HepG2 (cell line): Measurements from ENCODE around the gene FER1L5. TPM values are rescaled to one million over a fixed set of nuclear protein-coding genes. Genes with fewer than 3 reads are reported as not detected.
A peak's percentile ranks its signal among the peaks of the same experiment; 100 is the strongest.

ENCODE experiments used
- AGO2 ChIP-seq: fragments of 200-400 bp; formaldehyde crosslinking; optimal IDR thresholded peaks from 2 replicates; pipeline ENCODE3; 2017; ENCODE audit warnings: mild to moderate bottlenecking, low read depth, low read length, moderate library complexity
- CCAR2 ChIP-seq: fragments of 200-400 bp; formaldehyde crosslinking; optimal IDR thresholded peaks from 2 replicates; pipeline ENCODE3; 2018; ENCODE audit warnings: low read depth, mild to moderate bottlenecking, low read length, moderate library complexity
- CHCHD3 ChIP-seq: sonication (generic); formaldehyde crosslinking; IDR thresholded peaks from 2 replicates; pipeline ENCODE4 v1.8.0; 2022; ENCODE audit warnings: mild to moderate bottlenecking, missing genetic modification reagents, moderate library complexity
- DZIP1 ChIP-seq: sonication (generic); formaldehyde crosslinking; IDR thresholded peaks from 2 replicates; pipeline ENCODE4 v1.5.0; 2020; ENCODE audit warnings: mild to moderate bottlenecking, missing genetic modification reagents
- E2F1 ChIP-seq: sonication (generic); formaldehyde crosslinking; IDR thresholded peaks from 2 replicates; pipeline ENCODE4 v1.5.0; 2020; ENCODE audit warnings: missing genetic modification reagents
- JUNB ChIP-seq: sonication (generic); formaldehyde crosslinking; IDR thresholded peaks from 2 replicates; pipeline ENCODE4 v1.8.0; 2022; ENCODE audit warnings: missing genetic modification reagents, mild to moderate bottlenecking, borderline replicate concordance
- KLF9 ChIP-seq: IDR thresholded peaks from 2 replicates; pipeline ENCODE4 v1.6.1; 2016; ENCODE audit warnings: low read depth
- MXI1 ChIP-seq: IDR thresholded peaks from 3 replicates; pipeline ENCODE4 v1.6.1; 2012; ENCODE audit warnings: low read depth, low read length, inconsistent platforms, borderline replicate concordance
- MYC ChIP-seq: sonication (generic); formaldehyde crosslinking; IDR thresholded peaks from 2 replicates; pipeline ENCODE4 v1.9.0; 2021; ENCODE audit warnings: missing genetic modification reagents, borderline replicate concordance
- NR1H2 ChIP-seq: sonication (generic); formaldehyde crosslinking; IDR thresholded peaks from 2 replicates; pipeline ENCODE4 v1.8.1; 2022; ENCODE audit warnings: low read depth, missing genetic modification reagents, borderline replicate concordance
- PAX8 ChIP-seq: sonication (generic); formaldehyde crosslinking; IDR thresholded peaks from 2 replicates; pipeline ENCODE4 v1.8.0; 2022; ENCODE audit warnings: mild to moderate bottlenecking, missing genetic modification reagents, borderline replicate concordance
- POLR2A ChIP-seq, 2 experiments: IDR thresholded peaks; 2 replicates each; pipeline ENCODE4 v1.6.1; 2011; ENCODE audit warnings: low read depth in 2 of 2, low read length in 2 of 2, mild to moderate bottlenecking in 1 of 2, moderate library complexity in 1 of 2; ENCODE audit not compliant: insufficient read depth in 1 of 2
- RFXANK ChIP-seq: IDR thresholded peaks from 2 replicates; pipeline ENCODE4 v1.6.1; 2016
- SNAPC2 ChIP-seq: sonication (generic); formaldehyde crosslinking; IDR thresholded peaks from 2 replicates; pipeline ENCODE4 v1.8.1; 2022; ENCODE audit warnings: mild to moderate bottlenecking, missing genetic modification reagents
- SOX13 ChIP-seq, 3 experiments: fragments of 450-650 bp in 1 of 3; sonication (generic) in 1 of 3; formaldehyde crosslinking in 1 of 3; IDR thresholded peaks in 2 of 3; conservative IDR thresholded peaks in 1 of 3; 2 replicates each; pipeline versions ENCODE4 v1.5.0 to v1.6.1; 2016 to 2020; ENCODE audit warnings: antibody characterized with exemption in 1 of 3, mild to moderate bottlenecking in 1 of 3, missing compliant biosample characterization in 1 of 3, missing genetic modification reagents in 1 of 3, moderate library complexity in 1 of 3
- SOX5 ChIP-seq: IDR thresholded peaks from 2 replicates; pipeline ENCODE4 v1.6.1; 2016; ENCODE audit warnings: borderline replicate concordance
- SP1 ChIP-seq, 2 experiments: fragments of 450-650 bp in 1 of 2; sonication (generic) in 1 of 2; formaldehyde crosslinking in 1 of 2; IDR thresholded peaks; 2 replicates each; pipeline versions ENCODE4 v1.4.0 to v1.6.1; 2016 to 2020; ENCODE audit warnings: missing genetic modification reagents in 1 of 2
- TBP ChIP-seq: sonication (generic); formaldehyde crosslinking; IDR thresholded peaks from 2 replicates; pipeline ENCODE4 v1.5.0; 2020; ENCODE audit warnings: missing genetic modification reagents
- TCF7 ChIP-seq: sonication (generic); IDR thresholded peaks from 2 replicates; pipeline ENCODE4 v1.6.1; 2016; ENCODE audit warnings: antibody characterized with exemption, low read depth
- TFAP4 ChIP-seq: sonication (generic); IDR thresholded peaks from 2 replicates; pipeline ENCODE4 v1.6.1; 2016; ENCODE audit warnings: low read depth, borderline replicate concordance
- ZFAT ChIP-seq: sonication (generic); formaldehyde crosslinking; conservative IDR thresholded peaks from 2 replicates; pipeline ENCODE4 v1.8.1; 2023; ENCODE audit warnings: missing genetic modification reagents, inconsistent platforms
- ZNF225 ChIP-seq: sonication (generic); formaldehyde crosslinking; IDR thresholded peaks from 2 replicates; pipeline ENCODE4 v1.4.0; 2020; ENCODE audit warnings: mild to moderate bottlenecking, missing genetic modification reagents
- ZNF292 ChIP-seq: sonication (generic); formaldehyde crosslinking; IDR thresholded peaks from 2 replicates; pipeline ENCODE4 v1.8.1; 2022; ENCODE audit warnings: mild to moderate bottlenecking, low read depth, missing genetic modification reagents, borderline replicate concordance
- ZNF713 ChIP-seq: sonication (generic); formaldehyde crosslinking; IDR thresholded peaks from 2 replicates; pipeline ENCODE4 v1.4.0; 2020; ENCODE audit warnings: mild to moderate bottlenecking, missing genetic modification reagents
- ZSCAN25 ChIP-seq: sonication (generic); formaldehyde crosslinking; IDR thresholded peaks from 2 replicates; pipeline ENCODE4 v1.8.0; 2022; ENCODE audit warnings: mild to moderate bottlenecking, missing genetic modification reagents
- polyA plus RNA-seq, 8 experiments: library from polyadenylated mRNA; depleted of rRNA in 3 of 8; stranded (reverse) in 7 of 8; unstranded in 1 of 8; fragments of >200 nt; fragmentation: Illumina TruSeq in 4 of 8; extraction: Trizol in 4 of 8; gene quantifications; 2 replicates each; pipeline versions ENCODE4 v1.2.1 to v1.2.3, GENCODE V29; 2011 to 2016; ENCODE audit warnings: low read depth in 4 of 8, missing spikeins in 1 of 8, mixed read lengths in 1 of 8; ENCODE audit not compliant: insufficient read depth in 1 of 8
- total RNA-seq, 5 experiments: library from RNA; depleted of rRNA; stranded (reverse); fragments of >200 nt; fragmentation: Illumina TruSeq; extraction: Trizol; gene quantifications; 2 replicates each; pipeline ENCODE4 v1.2.3, GENCODE V29; 2016; ENCODE audit warnings: low read depth in 1 of 5

Gene FER1L5
- total and polyA plus RNA-seq, 2 of the 13 experiments (the other 11 are each of a cell fraction or from before 2014, with no cell fraction given): 0.02 to 0.08 TPM

GRCh38 chr2:96638144-96639121 is 4.1 kb upstream of the FER1L5 start, which contains the start of gene KANSL3 (continued):
- TF ChIP-seq MYC (CRISPR knock-in tag): peak; percentile 99
- TF ChIP-seq JUNB (CRISPR knock-in tag): no peak
- TF ChIP-seq MXI1: peak; percentile 90; the same call in 2 of the 3 replicates
- peak; percentile 90; the same call in 1 of the 2 replicates for TF ChIP-seq NR1H2 (CRISPR knock-in tag)
- peak; percentile 89 for TF ChIP-seq KLF9 (CRISPR knock-in tag)
- TF ChIP-seq E2F1 (CRISPR knock-in tag): peak; percentile 69; the same call in 1 of the 2 replicates
- TF ChIP-seq TCF7: no peak
- peak; percentile 37 for TF ChIP-seq AGO2
- peak; percentile 99 for TF ChIP-seq CCAR2
- TF ChIP-seq SOX13 (IDR thresholded peaks at IDR 0.05): peak; percentile 26; the same call in 1 of the 2 replicates
- TF ChIP-seq SOX13 (CRISPR knock-in tag; conservative IDR thresholded peaks at IDR 0.05 in 1 of 2, IDR thresholded peaks at IDR 0.05 in 1 of 2): peak in 1 of 2 experiments; percentile 84; a peak in 2 of 4 replicates
- TF ChIP-seq SNAPC2 (CRISPR knock-in tag): peak; percentile 99
- peak; percentile 92; the same call in 1 of the 2 replicates for TF ChIP-seq ZNF292 (CRISPR knock-in tag)
- 0 out of 2 replicates have a peak, but pooled peaks have one; percentile 33 for TF ChIP-seq CHCHD3 (CRISPR knock-in tag)
- TF ChIP-seq PAX8 (CRISPR knock-in tag): no peak
- 0 out of 2 replicates have a peak, but pooled peaks have one; percentile 70 for TF ChIP-seq TBP (CRISPR knock-in tag)
- peak; percentile 78; the same call in 1 of the 2 replicates for TF ChIP-seq TFAP4
- no peak for TF ChIP-seq ZFAT (CRISPR knock-in tag)
- peak; percentile 58; the same call in 1 of the 2 replicates for TF ChIP-seq DZIP1 (CRISPR knock-in tag)
- peak; percentile 97 for TF ChIP-seq ZNF713
- peak; percentile 69 for TF ChIP-seq RFXANK (CRISPR knock-in tag)
- TF ChIP-seq ZNF225: peak; percentile 96
- peak; percentile 70 for TF ChIP-seq SOX5
- TF ChIP-seq ZSCAN25 (CRISPR knock-in tag): peak; percentile 90
- TF ChIP-seq SP1 (IDR thresholded peaks at IDR 0.05): no peak
- TF ChIP-seq SP1 (CRISPR knock-in tag; IDR thresholded peaks at IDR 0.05): peak; percentile 97
- TF ChIP-seq POLR2A (IDR thresholded peaks at IDR 0.05; ENCODE audit: insufficient read depth in 1 of 2, low read depth in 2 of 2, low read length in 2 of 2): peak; percentile 87 to 97
